GM20000 (cell line): ENCODE measurements around the gene PFKL.

Experiments
- DNase-seq: peaks from one replicate; pipeline ENCODE4 v3.0.0; 2012; ENCODE audit warnings: low spot score
- TF ChIP-seq, protein P1 (sequence below): IDR thresholded peaks from 2 replicates; pipeline ENCODE4 v1.5.1; 2012; ENCODE audit warnings: mild to moderate bottlenecking, control low read depth; ENCODE audit errors: extremely low read depth, missing control alignments

The PFKL gene

DNA sequence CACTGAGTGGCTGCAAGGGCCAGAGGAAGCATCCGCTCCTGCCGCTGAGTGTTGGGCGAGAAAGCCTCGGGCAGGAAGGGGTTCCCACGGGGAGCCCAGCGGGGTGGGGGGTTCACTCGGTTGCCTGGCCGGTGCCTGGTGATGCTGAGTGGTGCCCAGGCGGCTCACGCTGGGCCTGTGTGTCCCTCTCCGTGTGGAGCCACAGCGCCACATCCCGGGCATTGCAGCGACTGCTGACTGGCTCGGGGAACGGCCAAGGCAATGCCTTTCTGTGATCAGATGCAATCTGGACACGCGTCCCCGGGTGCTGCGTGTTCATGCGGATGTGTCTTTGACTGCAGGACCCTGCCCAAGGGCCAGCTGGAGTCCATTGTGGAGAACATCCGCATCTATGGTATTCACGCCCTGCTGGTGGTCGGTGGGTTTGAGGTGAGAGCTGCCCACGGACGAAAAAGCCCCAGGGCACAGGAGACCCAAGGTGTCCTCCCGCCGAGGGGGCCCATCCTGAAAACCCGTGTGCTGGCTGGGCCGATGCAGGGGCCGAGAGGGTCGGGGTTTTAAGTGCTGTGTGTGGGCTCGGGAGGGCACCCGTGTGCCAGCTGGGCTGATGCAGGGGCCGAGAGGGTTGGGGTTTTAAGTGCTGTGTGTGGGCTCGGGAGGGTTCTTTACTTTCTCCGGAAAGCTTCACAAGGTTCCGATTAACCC lies 22.9 kb downstream of the PFKL start:
- no peak for DNase-seq
- TF ChIP-seq, protein P1, sequence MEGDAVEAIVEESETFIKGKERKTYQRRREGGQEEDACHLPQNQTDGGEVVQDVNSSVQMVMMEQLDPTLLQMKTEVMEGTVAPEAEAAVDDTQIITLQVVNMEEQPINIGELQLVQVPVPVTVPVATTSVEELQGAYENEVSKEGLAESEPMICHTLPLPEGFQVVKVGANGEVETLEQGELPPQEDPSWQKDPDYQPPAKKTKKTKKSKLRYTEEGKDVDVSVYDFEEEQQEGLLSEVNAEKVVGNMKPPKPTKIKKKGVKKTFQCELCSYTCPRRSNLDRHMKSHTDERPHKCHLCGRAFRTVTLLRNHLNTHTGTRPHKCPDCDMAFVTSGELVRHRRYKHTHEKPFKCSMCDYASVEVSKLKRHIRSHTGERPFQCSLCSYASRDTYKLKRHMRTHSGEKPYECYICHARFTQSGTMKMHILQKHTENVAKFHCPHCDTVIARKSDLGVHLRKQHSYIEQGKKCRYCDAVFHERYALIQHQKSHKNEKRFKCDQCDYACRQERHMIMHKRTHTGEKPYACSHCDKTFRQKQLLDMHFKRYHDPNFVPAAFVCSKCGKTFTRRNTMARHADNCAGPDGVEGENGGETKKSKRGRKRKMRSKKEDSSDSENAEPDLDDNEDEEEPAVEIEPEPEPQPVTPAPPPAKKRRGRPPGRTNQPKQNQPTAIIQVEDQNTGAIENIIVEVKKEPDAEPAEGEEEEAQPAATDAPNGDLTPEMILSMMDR, result no peak

DNA sequence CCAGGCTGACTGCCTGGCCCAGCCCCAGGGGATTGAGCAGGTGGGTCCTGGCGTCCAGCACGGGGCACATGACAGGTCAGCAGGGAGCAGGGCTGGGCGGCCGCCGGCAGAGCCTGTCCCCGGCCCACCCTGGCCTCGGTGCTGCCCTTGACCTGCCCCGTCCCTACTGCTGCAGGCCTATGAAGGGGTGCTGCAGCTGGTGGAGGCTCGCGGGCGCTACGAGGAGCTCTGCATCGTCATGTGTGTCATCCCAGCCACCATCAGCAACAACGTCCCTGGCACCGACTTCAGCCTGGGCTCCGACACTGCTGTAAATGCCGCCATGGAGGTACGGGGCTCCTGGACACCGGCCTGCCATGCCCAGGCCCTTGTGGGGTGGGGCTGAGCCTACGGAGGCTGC lies 23.7 kb downstream of the PFKL start:
- DNase-seq, result no peak
- TF ChIP-seq, protein P1, result no peak

DNA sequence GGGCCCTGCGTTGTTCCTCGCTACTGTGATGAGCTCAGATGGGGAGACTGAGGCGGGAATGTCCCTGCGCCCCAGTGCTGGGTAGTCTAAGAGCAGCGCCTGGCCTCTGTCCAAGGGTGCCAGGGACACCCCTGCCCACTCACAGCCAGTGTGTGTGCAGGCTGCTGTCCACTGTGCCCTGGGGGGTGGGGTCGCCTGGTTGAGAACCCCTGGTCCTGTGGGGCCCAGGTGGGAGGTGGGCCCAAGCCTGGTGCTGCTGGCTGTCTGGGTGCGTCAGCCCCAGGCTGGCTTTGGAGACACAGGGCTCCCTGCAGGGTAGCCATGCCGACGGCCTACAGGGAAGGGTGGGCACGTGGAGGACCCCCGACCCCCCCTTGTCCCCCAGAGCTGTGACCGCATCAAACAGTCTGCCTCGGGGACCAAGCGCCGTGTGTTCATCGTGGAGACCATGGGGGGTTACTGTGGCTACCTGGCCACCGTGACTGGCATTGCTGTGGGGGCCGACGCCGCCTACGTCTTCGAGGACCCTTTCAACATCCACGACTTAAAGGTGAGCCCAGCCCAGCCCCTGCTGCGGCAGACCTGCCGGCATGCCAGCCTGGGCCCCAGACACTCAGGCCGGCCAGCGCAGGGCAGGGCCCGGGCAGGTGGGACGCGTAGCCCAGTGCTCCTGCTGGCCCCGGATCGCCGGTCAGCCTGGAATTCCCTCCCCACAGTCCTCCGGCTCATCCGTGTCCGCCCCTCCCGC lies 24.4 kb downstream of the PFKL start:
- TF ChIP-seq, protein P1, result no peak
- DNase-seq, result no peak

DNA sequence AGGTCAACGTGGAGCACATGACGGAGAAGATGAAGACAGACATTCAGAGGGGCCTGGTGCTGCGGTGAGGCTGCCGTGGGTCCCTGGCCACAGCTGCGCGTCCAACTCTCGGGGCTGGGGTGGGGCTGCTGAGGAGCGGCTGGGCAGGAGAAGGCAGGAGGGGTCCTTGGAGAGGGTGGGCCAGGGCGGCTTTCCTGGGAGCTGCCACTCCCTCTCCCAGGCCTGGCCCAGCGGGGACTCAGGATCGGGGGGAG lies 24.9 kb downstream of the PFKL start:
- no peak for DNase-seq
- TF ChIP-seq, protein P1, result no peak

DNA sequence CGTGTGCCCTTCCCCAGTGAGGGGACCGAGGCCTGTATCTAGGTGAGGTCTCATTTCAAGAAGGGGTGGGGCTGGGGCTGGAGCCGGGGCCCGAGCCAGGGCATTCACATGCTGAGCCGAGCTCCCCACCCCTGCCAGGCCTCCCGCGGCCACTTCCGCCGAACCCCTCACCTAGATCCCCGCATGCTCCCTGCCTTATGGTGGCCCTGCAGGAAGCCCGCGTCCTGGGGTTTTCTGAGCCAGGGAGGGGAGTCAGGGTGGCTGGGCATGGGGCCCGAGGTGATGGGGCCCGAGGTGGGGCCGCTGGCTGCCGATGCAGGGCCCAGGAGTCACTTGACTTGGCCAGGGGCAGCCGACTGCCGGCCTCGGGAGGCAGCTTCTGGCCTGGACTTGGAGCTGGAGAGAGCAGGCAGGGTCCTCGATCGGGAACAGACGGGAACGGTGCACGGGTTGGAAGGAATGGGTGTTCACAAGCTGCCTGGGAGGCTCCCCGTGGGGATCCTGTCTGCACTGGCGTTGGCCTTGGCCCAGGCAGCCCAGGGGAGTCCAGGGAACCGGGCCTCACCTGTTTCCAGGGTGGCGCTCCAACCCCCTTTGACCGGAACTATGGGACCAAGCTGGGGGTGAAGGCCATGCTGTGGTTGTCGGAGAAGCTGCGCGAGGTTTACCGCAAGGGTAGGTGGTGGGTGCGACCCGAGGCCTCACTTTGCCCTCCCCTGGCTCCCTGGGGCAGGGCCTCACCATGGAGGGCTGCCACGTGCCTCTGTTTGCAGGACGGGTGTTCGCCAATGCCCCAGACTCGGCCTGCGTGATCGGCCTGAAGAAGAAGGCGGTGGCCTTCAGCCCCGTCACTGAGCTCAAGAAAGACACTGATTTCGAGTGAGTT lies 25.8 kb downstream of the PFKL start:
- DNase-seq, result no peak
- TF ChIP-seq, protein P1, result no peak

DNA sequence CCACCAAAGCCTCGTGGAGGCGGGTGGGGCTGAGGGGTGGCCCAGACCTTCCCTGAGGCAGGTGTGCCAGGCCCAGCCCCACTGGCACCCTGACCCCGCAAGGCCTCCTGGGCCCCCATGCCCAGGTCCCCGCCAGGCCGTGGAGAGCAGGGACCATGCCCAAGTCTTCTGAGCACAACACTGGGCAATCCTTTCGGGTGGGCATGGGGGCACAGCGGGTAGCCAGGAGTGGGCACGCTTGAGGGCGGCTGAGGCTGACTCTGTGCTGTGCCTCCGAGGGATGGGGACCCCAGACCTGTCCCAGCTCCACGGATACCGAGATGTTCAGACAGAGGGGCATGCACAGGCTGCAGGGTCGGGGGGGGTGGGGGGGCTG lies 26.4 kb downstream of the PFKL start:
- TF ChIP-seq, protein P1, result no peak

More for the DNA sequence above, 26.4 kb downstream of the PFKL start:
- DNase-seq, result no peak
